H1 (cell line): ENCODE data around the gene BCL2A1. TPM values are rescaled to one million over a fixed set of nuclear protein-coding genes. Genes with fewer than 3 reads are reported as not detected.

Experiments
- ASH2L ChIP-seq: fragments of 200-600, 300-600 bp; sonication (generic); IDR thresholded peaks from one replicate; pipeline ENCODE4 v1.7.1; 2017; ENCODE audit warnings: low read length
- BACH1 ChIP-seq: IDR thresholded peaks from 2 replicates; pipeline ENCODE4 v1.6.1; 2012; ENCODE audit warnings: low read length, improper control_type of control experiment
- BCL11A ChIP-seq, 2 experiments: IDR thresholded peaks; one replicate each; pipeline ENCODE4 v1.6.1; 2011; ENCODE audit warnings: low read depth in 2 of 2, low read length in 2 of 2, mild to moderate bottlenecking in 2 of 2
- CEBPB ChIP-seq: IDR thresholded peaks from 2 replicates; pipeline ENCODE4 v1.6.1; 2012; ENCODE audit warnings: low read depth, low read length
- CTBP2 ChIP-seq: IDR thresholded peaks from 2 replicates; pipeline ENCODE4 v1.7.0; 2011; ENCODE audit warnings: borderline replicate concordance, mild to moderate bottlenecking, moderate library complexity, mixed read lengths, low read length; ENCODE audit not compliant: insufficient read depth, insufficient read length
- EGR1 ChIP-seq: IDR thresholded peaks from 2 replicates; pipeline ENCODE4 v1.6.1; 2011; ENCODE audit warnings: low read depth, low read length, borderline replicate concordance
- GTF2F1 ChIP-seq: IDR thresholded peaks from 2 replicates; pipeline ENCODE4 v1.6.1; 2012; ENCODE audit warnings: low read depth, low read length, improper control_type of control experiment, borderline replicate concordance
- JUN ChIP-seq: IDR thresholded peaks from 2 replicates; pipeline ENCODE4 v1.6.1; 2011; ENCODE audit warnings: low read depth, mild to moderate bottlenecking, improper control_type of control experiment, low read length
- JUND ChIP-seq: IDR thresholded peaks from 2 replicates; pipeline ENCODE4 v1.6.1; 2011; ENCODE audit warnings: mild to moderate bottlenecking, improper control_type of control experiment, low read length
- MAFK ChIP-seq: IDR thresholded peaks from 2 replicates; pipeline ENCODE4 v1.6.1; 2012; ENCODE audit warnings: low read depth, mild to moderate bottlenecking, improper control_type of control experiment, low read length
- PHF8 ChIP-seq: fragments of 200-600 bp; sonication (generic); conservative IDR thresholded peaks from 2 replicates; pipeline ENCODE4 v1.7.1; 2012; ENCODE audit warnings: low read depth, mild to moderate bottlenecking, inconsistent platforms, low read length, moderate library complexity
- RAD21 ChIP-seq, 2 experiments: IDR thresholded peaks in 1 of 2; conservative IDR thresholded peaks in 1 of 2; 2 replicates each; pipeline ENCODE4 v1.6.1; 2011; ENCODE audit warnings: low read depth in 2 of 2, low read length in 2 of 2, improper control_type of control experiment in 1 of 2, inconsistent platforms in 1 of 2, mild to moderate bottlenecking in 1 of 2, moderate library complexity in 1 of 2
- RBBP5 ChIP-seq: IDR thresholded peaks from 2 replicates; pipeline ENCODE4 v1.7.1; 2012; ENCODE audit warnings: low read depth, mild to moderate bottlenecking, inconsistent platforms, low read length, moderate library complexity, borderline replicate concordance
- SIRT6 ChIP-seq: IDR thresholded peaks from one replicate; pipeline ENCODE4 v1.7.1; 2012; ENCODE audit warnings: low read length, inconsistent platforms
- SP2 ChIP-seq: IDR thresholded peaks from 2 replicates; pipeline ENCODE4 v1.6.1; 2012; ENCODE audit warnings: mild to moderate bottlenecking, low read length, inconsistent platforms
- TAF1 ChIP-seq: IDR thresholded peaks from 2 replicates; pipeline ENCODE4 v1.6.1; 2011; ENCODE audit warnings: mild to moderate bottlenecking, low read depth, low read length
- TAF7 ChIP-seq: optimal IDR thresholded peaks from 2 replicates; pipeline ENCODE3; 2011; ENCODE audit warnings: low read depth, mild to moderate bottlenecking, inconsistent platforms, low read length, moderate library complexity, borderline replicate concordance
- TBP ChIP-seq: IDR thresholded peaks from 2 replicates; pipeline ENCODE4 v1.6.1; 2011; ENCODE audit warnings: low read depth, low read length, improper control_type of control experiment
- TCF12 ChIP-seq: IDR thresholded peaks from 2 replicates; pipeline ENCODE4 v1.6.1; 2011; ENCODE audit warnings: low read depth, mild to moderate bottlenecking, low read length
- TEAD4 ChIP-seq: IDR thresholded peaks from 2 replicates; pipeline ENCODE4 v1.6.1; 2012; ENCODE audit warnings: low read depth, low read length, inconsistent platforms, mixed read lengths
- ZNF274 ChIP-seq: IDR thresholded peaks from 2 replicates; pipeline ENCODE4 v1.7.0; 2012; ENCODE audit warnings: low read length, borderline replicate concordance; ENCODE audit errors: extremely low read depth
- polyA plus RNA-seq, 7 experiments: library from polyadenylated mRNA; depleted of rRNA in 3 of 7; stranded (reverse) in 5 of 7; unstranded in 2 of 7; fragments of >200 nt in 5 of 7; fragments of 200-250 nt in 2 of 7; gene quantifications; 1 replicate in 5 of 7; 2 replicates in 1 of 7; 4 replicates in 1 of 7; pipeline versions ENCODE4 v1.2.1 to v1.2.3, GENCODE V29; 2011 to 2013; ENCODE audit warnings: missing spikeins in 2 of 7, mixed read lengths in 2 of 7
- total RNA-seq: library from RNA; stranded (reverse); fragmentation: NEBNext Ultra II Directional; extraction: Animal tissue kit (Norgen Biotek cat#: 25700); gene quantifications from 2 replicates; pipeline ENCODE4 v1.2.1, GENCODE V29; 2021
- TF ChIP-seq, protein P1 (sequence below), 3 experiments: IDR thresholded peaks; 1 replicate in 2 of 3; 2 replicates in 1 of 3; pipeline versions ENCODE4 v1.5.1 to v1.6.1; 2011; ENCODE audit warnings: low read length in 3 of 3, mild to moderate bottlenecking in 3 of 3, inconsistent platforms in 2 of 3, low read depth in 1 of 3, moderate library complexity in 1 of 3; ENCODE audit not compliant: insufficient read depth in 1 of 3; ENCODE audit errors: control extremely low read depth in 1 of 3

Gene BCL2A1
- total and polyA plus RNA-seq, 2 of the 8 experiments (the other 6 are each of a cell fraction or from before 2014, with no cell fraction given) = not detected

DNA sequence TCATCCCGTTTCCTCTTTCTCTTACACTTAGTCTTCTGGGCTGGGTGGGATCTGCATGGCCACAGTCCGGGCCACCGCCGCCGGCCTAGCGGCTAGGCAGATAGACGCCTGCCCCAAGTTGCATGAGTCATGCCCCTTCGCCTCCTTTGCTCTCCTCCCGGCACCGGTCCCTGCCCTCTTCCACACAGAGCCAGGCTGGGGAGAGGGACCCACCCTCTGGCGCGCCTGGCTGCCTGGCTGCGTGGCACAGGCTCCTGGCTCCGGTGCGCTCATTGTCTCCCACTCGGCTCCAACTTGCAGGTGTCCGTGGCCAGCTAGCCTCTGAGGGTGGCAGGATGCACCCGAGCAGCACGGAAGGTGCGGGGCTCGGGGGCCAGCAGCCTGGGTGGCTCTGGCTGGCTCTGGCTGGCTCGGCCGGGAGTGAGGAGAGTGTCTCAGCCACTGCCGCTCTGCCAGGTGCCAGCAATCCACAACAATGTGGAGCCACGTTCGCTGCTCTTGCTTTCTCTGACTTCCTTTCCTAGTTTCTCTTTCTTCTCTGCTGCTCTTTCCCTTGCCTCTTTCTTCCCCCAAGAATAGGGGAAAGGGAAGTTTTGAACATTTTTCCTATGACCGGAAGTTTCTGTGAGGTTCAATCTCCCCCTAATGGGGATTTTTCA is 51.8 kb downstream of the BCL2A1 start (continued):
- TF ChIP-seq JUN (no peak), CTBP2 (no peak), TAF1 (peak; percentile 74), EGR1 (no peak), TCF12 (no peak), CEBPB (no peak), ZNF274 (no peak), JUND (peak; percentile 88), SP2 (no peak), GTF2F1 (no peak), MAFK (peak; percentile 32; the same call in 1 of the 2 replicates), TEAD4 (no peak), RBBP5 (peak; percentile 26; the same call in 1 of the 2 replicates), TBP (peak; percentile 70), PHF8 (0 out of 2 replicates have a peak, but pooled peaks have one; percentile 33), ASH2L (peak; percentile 84), RAD21 (IDR thresholded peaks at IDR 0.05 in 1 of 2, conservative IDR thresholded peaks at IDR 0.05 in 1 of 2; ENCODE audit: low read depth in 2 of 2, low read length in 2 of 2) (no peak), BACH1 (no peak; the same call in 1 of the 2 replicates), SIRT6 (no peak), BCL11A (IDR thresholded peaks at IDR 0.05; ENCODE audit: low read depth in 2 of 2, low read length in 2 of 2) (no peak), TAF7 (no peak)
- TF ChIP-seq, protein P1, sequence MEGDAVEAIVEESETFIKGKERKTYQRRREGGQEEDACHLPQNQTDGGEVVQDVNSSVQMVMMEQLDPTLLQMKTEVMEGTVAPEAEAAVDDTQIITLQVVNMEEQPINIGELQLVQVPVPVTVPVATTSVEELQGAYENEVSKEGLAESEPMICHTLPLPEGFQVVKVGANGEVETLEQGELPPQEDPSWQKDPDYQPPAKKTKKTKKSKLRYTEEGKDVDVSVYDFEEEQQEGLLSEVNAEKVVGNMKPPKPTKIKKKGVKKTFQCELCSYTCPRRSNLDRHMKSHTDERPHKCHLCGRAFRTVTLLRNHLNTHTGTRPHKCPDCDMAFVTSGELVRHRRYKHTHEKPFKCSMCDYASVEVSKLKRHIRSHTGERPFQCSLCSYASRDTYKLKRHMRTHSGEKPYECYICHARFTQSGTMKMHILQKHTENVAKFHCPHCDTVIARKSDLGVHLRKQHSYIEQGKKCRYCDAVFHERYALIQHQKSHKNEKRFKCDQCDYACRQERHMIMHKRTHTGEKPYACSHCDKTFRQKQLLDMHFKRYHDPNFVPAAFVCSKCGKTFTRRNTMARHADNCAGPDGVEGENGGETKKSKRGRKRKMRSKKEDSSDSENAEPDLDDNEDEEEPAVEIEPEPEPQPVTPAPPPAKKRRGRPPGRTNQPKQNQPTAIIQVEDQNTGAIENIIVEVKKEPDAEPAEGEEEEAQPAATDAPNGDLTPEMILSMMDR (IDR thresholded peaks at IDR 0.05; ENCODE audit: control extremely low read depth in 1 of 3, insufficient read depth in 1 of 3, low read depth in 1 of 3, low read length in 3 of 3) = no peak
